GM23338 (cell line): ENCODE measurements around the gene HHIP. TPM values are rescaled to one million over a fixed set of nuclear protein-coding genes. Genes with fewer than 3 reads are reported as not detected.

Experiments used
- ATAC-seq: fragments of 200-7000 bp; cut with Tn5 transposase; 3 replicates; pipeline ENCODE4 v1.9.1; 2020
- DNase-seq: peaks from one replicate; pipeline ENCODE4 v3.0.0-alpha.2; 2015; ENCODE audit warnings: low spot score
- H2AFZ ChIP-seq: fragments of 200-600 bp; sonication (generic); 2 replicates; pipeline ENCODE4 v1.8.0; 2016; ENCODE audit warnings: antibody characterized with exemption, mild to moderate bottlenecking, moderate library complexity
- H3F3A ChIP-seq: fragments of 200-600 bp; sonication (generic); replicated peaks from 2 replicates; pipeline ENCODE4 v1.8.0; 2017; ENCODE audit warnings: antibody characterized with exemption, mixed run types, low read depth
- H3K27ac ChIP-seq: fragments of 200-600 bp; sonication (generic); 2 replicates; pipeline ENCODE4 v1.6.1; 2016; ENCODE audit warnings: low read depth
- H3K27me3 ChIP-seq: fragments of 200-600 bp; sonication (generic); 2 replicates; pipeline ENCODE4 v1.8.0; 2016; ENCODE audit warnings: mild to moderate bottlenecking, mixed run types, moderate library complexity; ENCODE audit not compliant: insufficient read depth
- H3K36me3 ChIP-seq: fragments of 200-600 bp; sonication (generic); 2 replicates; pipeline ENCODE4 v1.8.0; 2016; ENCODE audit warnings: mild to moderate bottlenecking; ENCODE audit not compliant: insufficient read depth
- H3K4me1 ChIP-seq: fragments of 200-600 bp; sonication (generic); 2 replicates; pipeline ENCODE4 v1.8.0; 2016; ENCODE audit warnings: mild to moderate bottlenecking, moderate library complexity; ENCODE audit not compliant: insufficient read depth
- H3K4me2 ChIP-seq: fragments of 200-600 bp; sonication (generic); 2 replicates; pipeline ENCODE4 v1.7.1; 2017; ENCODE audit warnings: mixed run types
- H3K4me3 ChIP-seq: fragments of 200-600 bp; sonication (generic); 2 replicates; pipeline ENCODE4 v1.6.1; 2016; ENCODE audit warnings: mixed run types
- H3K79me2 ChIP-seq: fragments of 200-600 bp; sonication (generic); replicated peaks from 2 replicates; pipeline ENCODE4 v1.8.0; 2017; ENCODE audit warnings: mild to moderate bottlenecking; ENCODE audit not compliant: insufficient read depth
- H3K9me2 ChIP-seq: fragments of 200-600 bp; sonication (generic); 2 replicates; pipeline ENCODE4 v1.8.0; 2017; ENCODE audit not compliant: insufficient read depth
- H4K20me1 ChIP-seq: fragments of 200-600 bp; sonication (generic); replicated peaks from 2 replicates; pipeline ENCODE4 v1.8.0; 2017; ENCODE audit warnings: mild to moderate bottlenecking; ENCODE audit not compliant: insufficient read depth
- H3K27ac Mint-ChIP-seq: 2 replicates; pipeline ENCODE4 v1.8.0; 2020; ENCODE audit warnings: inconsistent platforms, mild to moderate bottlenecking, moderate library complexity, mixed read lengths
- H3K27me3 Mint-ChIP-seq: 3 replicates; pipeline ENCODE4 v1.8.0; 2022; ENCODE audit warnings: low read depth, mild to moderate bottlenecking, moderate library complexity, mixed read lengths, inconsistent platforms; ENCODE audit not compliant: insufficient read depth, poor library complexity
- H3K36me3 Mint-ChIP-seq: 3 replicates; pipeline ENCODE4 v1.8.0; 2021; ENCODE audit warnings: low read depth, mild to moderate bottlenecking, inconsistent platforms, moderate library complexity, mixed read lengths
- H3K4me1 Mint-ChIP-seq: 3 replicates; pipeline ENCODE4 v1.8.0; 2020; ENCODE audit warnings: mild to moderate bottlenecking, inconsistent platforms, mixed read lengths
- H3K4me3 Mint-ChIP-seq: 3 replicates; pipeline ENCODE4 v1.8.0; 2021; ENCODE audit warnings: moderate library complexity, mild to moderate bottlenecking, inconsistent platforms, mixed read lengths
- H3K9me3 Mint-ChIP-seq: 3 replicates; pipeline ENCODE4 v1.8.0; 2020; ENCODE audit warnings: moderate library complexity, mild to moderate bottlenecking, inconsistent platforms, mixed read lengths
- EZH2 ChIP-seq: fragments of 200-600 bp; sonication (generic); IDR thresholded peaks from one replicate; pipeline ENCODE4 v1.8.0; 2017; ENCODE audit warnings: antibody characterized with exemption, mild to moderate bottlenecking, low read depth; ENCODE audit not compliant: unreplicated experiment
- NANOG ChIP-seq: IDR thresholded peaks from 2 replicates; pipeline ENCODE4 v1.6.1; 2016; ENCODE audit warnings: antibody characterized with exemption, borderline replicate concordance
- POLR2AphosphoS5 ChIP-seq: IDR thresholded peaks from 2 replicates; pipeline ENCODE4 v1.6.1; 2016; ENCODE audit warnings: antibody characterized with exemption, low read depth
- REST ChIP-seq: IDR thresholded peaks from one replicate; pipeline ENCODE4 v1.6.1; 2018; ENCODE audit warnings: antibody characterized with exemption; ENCODE audit not compliant: unreplicated experiment
- STAT1 ChIP-seq: IDR thresholded peaks from one replicate; pipeline ENCODE4 v1.6.1; 2016; ENCODE audit warnings: antibody characterized with exemption; ENCODE audit not compliant: unreplicated experiment
- ZNF331 ChIP-seq: fragments of 250-450 bp; sonication (Bioruptor Pico); IDR thresholded peaks from 2 replicates; pipeline ENCODE4 v1.5.0; 2020; ENCODE audit warnings: low read depth, mild to moderate bottlenecking, moderate library complexity
- ZNF462 ChIP-seq: fragments of 250-450 bp; sonication (Bioruptor Pico); IDR thresholded peaks from 2 replicates; pipeline ENCODE4 v1.5.0; 2020; ENCODE audit warnings: mild to moderate bottlenecking, moderate library complexity
- polyA plus RNA-seq: library from polyadenylated mRNA; unstranded; fragments of >200 nt; fragmentation: Nextera tagmentation; extraction: Ambion mirVana; gene quantifications from 2 replicates; pipeline ENCODE4 v1.2.1, GENCODE V29; 2016
- total RNA-seq: library from RNA; depleted of rRNA; stranded (reverse); fragments of >200 nt; shearing (Covaris generic); gene quantifications from 2 replicates; pipeline ENCODE4 v1.2.3, GENCODE V29; 2014
- TF ChIP-seq, protein P1 (sequence below), 2 experiments: fragments of 200-600 bp in 1 of 2; sonication (generic) in 1 of 2; conservative IDR thresholded peaks; 2 replicates each; pipeline versions ENCODE4 v1.5.1 to v1.6.1; 2016 to 2017; ENCODE audit warnings: antibody characterized with exemption in 2 of 2, low read depth in 2 of 2, mild to moderate bottlenecking in 2 of 2, moderate library complexity in 1 of 2

HHIP gene
- total and polyA plus RNA-seq, 2 experiments from 2014 or later, result 2.5 to 4.2 TPM

- Mint-ChIP-seq H3K27me3 (no peaks in the 10 kb centered on the region), H3K9me3 (peaks cover 19% of the 10 kb centered on the region), H3K4me3 (no peak overlapping the region), H3K36me3 (peaks cover 13% of the 10 kb centered on the region; the same call in 2 of the 3 replicates), H3K27ac (no peak overlapping the region), H3K4me1 (no peaks in the 10 kb centered on the region)
- H3K9me2 ChIP-seq, result no peaks in the 10 kb centered on the region; the same call in 1 of the 2 replicates
- no peaks in the 10 kb centered on the region for H3K4me1 ChIP-seq
- peak; percentile 76 for DNase-seq
- H2AFZ ChIP-seq, result no peak overlapping the region
- no peak overlapping the region for H3K4me2 ChIP-seq
- no peak overlapping the region for H3K4me3 ChIP-seq
- H3K79me2 ChIP-seq, result no peaks in the 10 kb centered on the region
- peak; percentile 66 for ATAC-seq
- H3F3A ChIP-seq, result no peaks in the 10 kb centered on the region
- no peak overlapping the region for H3K27ac ChIP-seq
- H3K27me3 ChIP-seq, result no peaks in the 10 kb centered on the region
- no peaks in the 10 kb centered on the region for H4K20me1 ChIP-seq
- peaks cover 6% of the 10 kb centered on the region; the same call in 1 of the 2 replicates for H3K36me3 ChIP-seq
- TF ChIP-seq ZNF331 (CRISPR knock-in tag), result no peak
- TF ChIP-seq, protein P1, sequence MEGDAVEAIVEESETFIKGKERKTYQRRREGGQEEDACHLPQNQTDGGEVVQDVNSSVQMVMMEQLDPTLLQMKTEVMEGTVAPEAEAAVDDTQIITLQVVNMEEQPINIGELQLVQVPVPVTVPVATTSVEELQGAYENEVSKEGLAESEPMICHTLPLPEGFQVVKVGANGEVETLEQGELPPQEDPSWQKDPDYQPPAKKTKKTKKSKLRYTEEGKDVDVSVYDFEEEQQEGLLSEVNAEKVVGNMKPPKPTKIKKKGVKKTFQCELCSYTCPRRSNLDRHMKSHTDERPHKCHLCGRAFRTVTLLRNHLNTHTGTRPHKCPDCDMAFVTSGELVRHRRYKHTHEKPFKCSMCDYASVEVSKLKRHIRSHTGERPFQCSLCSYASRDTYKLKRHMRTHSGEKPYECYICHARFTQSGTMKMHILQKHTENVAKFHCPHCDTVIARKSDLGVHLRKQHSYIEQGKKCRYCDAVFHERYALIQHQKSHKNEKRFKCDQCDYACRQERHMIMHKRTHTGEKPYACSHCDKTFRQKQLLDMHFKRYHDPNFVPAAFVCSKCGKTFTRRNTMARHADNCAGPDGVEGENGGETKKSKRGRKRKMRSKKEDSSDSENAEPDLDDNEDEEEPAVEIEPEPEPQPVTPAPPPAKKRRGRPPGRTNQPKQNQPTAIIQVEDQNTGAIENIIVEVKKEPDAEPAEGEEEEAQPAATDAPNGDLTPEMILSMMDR (conservative IDR thresholded peaks at IDR 0.05; ENCODE audit: low read depth in 2 of 2), result peak; percentile 70 to 85
These were observed 141.7 kb downstream of the HHIP start for GRCh38 chr4:144787365-144788258.

- no peak overlapping the region for H3K4me3 ChIP-seq
- H3K27me3 ChIP-seq, result no peaks in the 10 kb centered on the region
- Mint-ChIP-seq H3K4me1 (no peaks in the 10 kb centered on the region), H3K27me3 (peaks cover 2% of the 10 kb centered on the region), H3K27ac (no peak overlapping the region), H3K4me3 (no peak overlapping the region), H3K9me3 (peaks cover 24% of the 10 kb centered on the region), H3K36me3 (peaks cover 13% of the 10 kb centered on the region; the same call in 2 of the 3 replicates)
- H3K27ac ChIP-seq, result no peak overlapping the region
- H3F3A ChIP-seq, result no peaks in the 10 kb centered on the region
- no peak for DNase-seq
- H3K9me2 ChIP-seq, result no peaks in the 10 kb centered on the region; the same call in 1 of the 2 replicates
- no peaks in the 10 kb centered on the region for H3K79me2 ChIP-seq
- H3K4me1 ChIP-seq, result no peaks in the 10 kb centered on the region
- no peaks in the 10 kb centered on the region for H4K20me1 ChIP-seq
- H3K4me2 ChIP-seq, result no peak overlapping the region
- no peak overlapping the region for H2AFZ ChIP-seq
- H3K36me3 ChIP-seq, result peaks cover 6% of the 10 kb centered on the region; the same call in 1 of the 2 replicates
- ATAC-seq, result no peak
- no peak for TF ChIP-seq STAT1
- no peak for TF ChIP-seq POLR2AphosphoS5
- TF ChIP-seq NANOG, result no peak
- TF ChIP-seq ZNF462 (CRISPR knock-in tag), result no peak
- no peak for TF ChIP-seq EZH2
- TF ChIP-seq REST, result no peak
These were observed 142.5 kb downstream of the HHIP start for GRCh38 chr4:144788469-144788868.
